ENCODE results near the gene CLDN12.

DNA sequence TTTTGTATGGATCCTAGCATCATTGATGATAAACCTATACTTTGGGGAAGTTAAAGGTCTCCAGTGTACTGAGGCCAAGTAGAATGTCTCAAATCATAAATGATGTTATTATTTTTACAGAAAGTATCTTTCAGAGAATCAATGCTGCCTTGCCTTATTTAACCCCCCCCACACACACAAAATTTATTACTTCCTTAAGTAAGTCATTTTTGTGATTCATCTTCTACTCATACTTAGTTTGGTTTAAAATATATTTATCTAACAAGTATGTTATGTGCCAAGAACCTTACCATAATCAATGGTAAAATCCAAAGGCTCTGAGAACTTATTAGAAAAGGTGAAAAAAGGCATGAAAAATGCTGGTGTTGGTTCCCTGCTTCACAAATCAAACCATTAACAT, 18.8 kb upstream of the CLDN12 start:
- TF ChIP-seq TAF1 (IDR thresholded peaks at IDR 0.05; ENCODE audit: borderline replicate concordance, low read depth, low read length) (no peak), SIN3A (IDR thresholded peaks at IDR 0.05; ENCODE audit: borderline replicate concordance, low read depth, low read length) (no peak), RAD21 (IDR thresholded peaks at IDR 0.05; ENCODE audit: low read length) (no peak), EP300 (IDR thresholded peaks at IDR 0.05; ENCODE audit: borderline replicate concordance in 1 of 2, low read depth in 1 of 2, low read length in 1 of 2) (peak in 1 of 2 experiments; percentile 85; a peak in 2 of 4 replicates), YY1 (IDR thresholded peaks at IDR 0.05; ENCODE audit: low read depth) (no peak), TEAD4 (IDR thresholded peaks at IDR 0.05; ENCODE audit: borderline replicate concordance, insufficient read depth) (no peak), CHD2 (IDR thresholded peaks at IDR 0.05; ENCODE audit: low read length, partially characterized antibody) (no peak), FOSL2 (IDR thresholded peaks at IDR 0.05; ENCODE audit: borderline replicate concordance, low read depth) (peak; percentile 92), POLR2AphosphoS5 (IDR thresholded peaks at IDR 0.05; ENCODE audit: low read depth, low read length) (no peak)
- TF ChIP-seq, protein P1, sequence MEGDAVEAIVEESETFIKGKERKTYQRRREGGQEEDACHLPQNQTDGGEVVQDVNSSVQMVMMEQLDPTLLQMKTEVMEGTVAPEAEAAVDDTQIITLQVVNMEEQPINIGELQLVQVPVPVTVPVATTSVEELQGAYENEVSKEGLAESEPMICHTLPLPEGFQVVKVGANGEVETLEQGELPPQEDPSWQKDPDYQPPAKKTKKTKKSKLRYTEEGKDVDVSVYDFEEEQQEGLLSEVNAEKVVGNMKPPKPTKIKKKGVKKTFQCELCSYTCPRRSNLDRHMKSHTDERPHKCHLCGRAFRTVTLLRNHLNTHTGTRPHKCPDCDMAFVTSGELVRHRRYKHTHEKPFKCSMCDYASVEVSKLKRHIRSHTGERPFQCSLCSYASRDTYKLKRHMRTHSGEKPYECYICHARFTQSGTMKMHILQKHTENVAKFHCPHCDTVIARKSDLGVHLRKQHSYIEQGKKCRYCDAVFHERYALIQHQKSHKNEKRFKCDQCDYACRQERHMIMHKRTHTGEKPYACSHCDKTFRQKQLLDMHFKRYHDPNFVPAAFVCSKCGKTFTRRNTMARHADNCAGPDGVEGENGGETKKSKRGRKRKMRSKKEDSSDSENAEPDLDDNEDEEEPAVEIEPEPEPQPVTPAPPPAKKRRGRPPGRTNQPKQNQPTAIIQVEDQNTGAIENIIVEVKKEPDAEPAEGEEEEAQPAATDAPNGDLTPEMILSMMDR (IDR thresholded peaks at IDR 0.05), result no peak
- TF ChIP-seq, protein P2, sequence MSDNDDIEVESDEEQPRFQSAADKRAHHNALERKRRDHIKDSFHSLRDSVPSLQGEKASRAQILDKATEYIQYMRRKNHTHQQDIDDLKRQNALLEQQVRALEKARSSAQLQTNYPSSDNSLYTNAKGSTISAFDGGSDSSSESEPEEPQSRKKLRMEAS (IDR thresholded peaks at IDR 0.05; ENCODE audit: low read depth), result no peak
- TF ChIP-seq, protein P3, sequence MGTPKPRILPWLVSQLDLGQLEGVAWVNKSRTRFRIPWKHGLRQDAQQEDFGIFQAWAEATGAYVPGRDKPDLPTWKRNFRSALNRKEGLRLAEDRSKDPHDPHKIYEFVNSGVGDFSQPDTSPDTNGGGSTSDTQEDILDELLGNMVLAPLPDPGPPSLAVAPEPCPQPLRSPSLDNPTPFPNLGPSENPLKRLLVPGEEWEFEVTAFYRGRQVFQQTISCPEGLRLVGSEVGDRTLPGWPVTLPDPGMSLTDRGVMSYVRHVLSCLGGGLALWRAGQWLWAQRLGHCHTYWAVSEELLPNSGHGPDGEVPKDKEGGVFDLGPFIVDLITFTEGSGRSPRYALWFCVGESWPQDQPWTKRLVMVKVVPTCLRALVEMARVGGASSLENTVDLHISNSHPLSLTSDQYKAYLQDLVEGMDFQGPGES (IDR thresholded peaks at IDR 0.05; ENCODE audit: low read depth, low read length), result no peak
- TF ChIP-seq, protein P4, sequence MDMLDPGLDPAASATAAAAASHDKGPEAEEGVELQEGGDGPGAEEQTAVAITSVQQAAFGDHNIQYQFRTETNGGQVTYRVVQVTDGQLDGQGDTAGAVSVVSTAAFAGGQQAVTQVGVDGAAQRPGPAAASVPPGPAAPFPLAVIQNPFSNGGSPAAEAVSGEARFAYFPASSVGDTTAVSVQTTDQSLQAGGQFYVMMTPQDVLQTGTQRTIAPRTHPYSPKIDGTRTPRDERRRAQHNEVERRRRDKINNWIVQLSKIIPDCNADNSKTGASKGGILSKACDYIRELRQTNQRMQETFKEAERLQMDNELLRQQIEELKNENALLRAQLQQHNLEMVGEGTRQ (IDR thresholded peaks at IDR 0.05; ENCODE audit: borderline replicate concordance, low read depth, low read length), result no peak

Measured in SK-N-SH (cell line).